Uterus (tissue), 2 donors: Measurements from ENCODE around the gene TSEN54.

Experiments
- CTCF ChIP-seq, 4 experiments: fragments of 200-600 bp in 2 of 4; fragments of 450-650 bp in 2 of 4; sonication (generic) in 2 of 4; IDR thresholded peaks; one replicate each; pipeline ENCODE4 v1.5.1; 2016 to 2019; ENCODE audit warnings: antibody characterized with exemption in 4 of 4, mild to moderate bottlenecking in 2 of 4, moderate library complexity in 1 of 4
- POLR2A ChIP-seq, 2 donors: fragments of 450-650 bp; IDR thresholded peaks; one replicate each; pipeline ENCODE4 v1.6.1; 2016; ENCODE audit warnings: antibody characterized with exemption in 2 of 2, mild to moderate bottlenecking in 1 of 2, moderate library complexity in 1 of 2

DNA sequence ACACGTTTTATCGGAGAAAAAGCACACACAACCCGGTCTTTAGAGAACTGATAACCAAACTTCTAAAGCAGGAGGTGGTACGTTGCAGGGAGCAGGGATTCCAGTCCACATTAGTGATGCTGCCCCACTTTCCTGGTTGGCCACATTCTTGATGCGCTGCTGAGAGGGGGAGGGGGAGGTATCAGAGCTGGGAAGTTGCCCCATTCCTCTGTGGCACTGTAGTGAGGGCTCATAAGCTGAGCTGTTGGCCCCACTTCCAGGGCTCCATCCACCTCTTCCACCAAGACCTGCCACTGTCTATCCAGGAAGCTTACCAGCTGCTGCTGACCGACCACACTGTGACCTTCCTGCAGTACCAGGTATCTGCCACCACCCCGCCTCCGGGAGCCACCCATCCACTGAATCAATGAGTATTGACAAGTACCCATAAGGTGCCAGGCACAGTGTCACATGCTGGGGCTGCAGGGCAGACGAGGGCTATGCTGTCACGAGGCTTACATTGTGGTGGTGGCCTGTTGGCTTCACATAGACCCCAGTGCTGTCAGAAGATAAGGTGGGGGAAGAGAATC lies 1.1 kb downstream of the TSEN54 start:
- no peak for TF ChIP-seq CTCF (IDR thresholded peaks at IDR 0.05)
- no peak for TF ChIP-seq POLR2A (IDR thresholded peaks at IDR 0.05)
